Muscle layer of duodenum (tissue), 2 donors: Measurements from ENCODE around the gene C1QL1.

ENCODE experiments used
- H3K27ac ChIP-seq: one replicate; pipeline ENCODE4 v1.7.0; 2013; ENCODE audit warnings: mild to moderate bottlenecking, low read length
- H3K27me3 ChIP-seq: one replicate; pipeline ENCODE4 v1.7.0; 2013; ENCODE audit warnings: low read depth, mild to moderate bottlenecking, control low read depth, low read length
- H3K36me3 ChIP-seq, 2 donors: one replicate each; pipeline ENCODE4 v1.7.0; 2013; ENCODE audit warnings: low read length in 2 of 2, control low read depth in 1 of 2, mild to moderate bottlenecking in 1 of 2; ENCODE audit not compliant: insufficient read depth in 2 of 2, control insufficient read depth in 1 of 2
- H3K4me1 ChIP-seq, 2 donors: one replicate each; pipeline ENCODE4 v1.7.0; 2013; ENCODE audit warnings: low read length in 2 of 2, mild to moderate bottlenecking in 2 of 2, control low read depth in 1 of 2, moderate library complexity in 1 of 2; ENCODE audit not compliant: insufficient read depth in 2 of 2, control insufficient read depth in 1 of 2
- H3K4me3 ChIP-seq, 2 donors: one replicate each; pipeline ENCODE4 v1.7.0; 2013; ENCODE audit warnings: low read length in 2 of 2, low read depth in 1 of 2, mild to moderate bottlenecking in 1 of 2
- H3K9me3 ChIP-seq, 2 donors: one replicate each; pipeline ENCODE4 v1.7.0; 2013; ENCODE audit warnings: low read length in 2 of 2, control low read depth in 1 of 2, mild to moderate bottlenecking in 1 of 2; ENCODE audit not compliant: control insufficient read depth in 1 of 2
- donor health status: healthy.

Gene C1QL1

GRCh38 chr17:44988044-44988942, 20.2 kb upstream of the C1QL1 start:
- Histone ChIP-seq H3K36me3 (no peaks in the 10 kb centered on the region), H3K27ac (no peak overlapping the region), H3K9me3 (no peaks in the 10 kb centered on the region), H3K27me3 (peaks cover 5% of the 10 kb centered on the region), H3K4me1 (no peaks in the 10 kb centered on the region), H3K4me3 (no peak overlapping the region)

GRCh38 chr17:44983563-44983962, 15.5 kb upstream of the C1QL1 start:
- no peak overlapping the region for H3K27ac ChIP-seq
- no peaks in the 10 kb centered on the region for H3K36me3 ChIP-seq
- H3K9me3 ChIP-seq, result no peaks in the 10 kb centered on the region
- H3K4me3 ChIP-seq, result no peak overlapping the region
- H3K4me1 ChIP-seq, result peaks cover 6 to 34% of the 10 kb centered on the region in 2 donors
- peaks cover 5% of the 10 kb centered on the region for H3K27me3 ChIP-seq

- H3K36me3 ChIP-seq, result no peaks in the 10 kb centered on the region
- H3K27ac ChIP-seq, result no peak overlapping the region
- peaks cover 13 to 48% of the 10 kb centered on the region in 2 donors for H3K4me1 ChIP-seq
- no peaks in the 10 kb centered on the region for H3K9me3 ChIP-seq
- H3K27me3 ChIP-seq, result peaks cover 2% of the 10 kb centered on the region
- H3K4me3 ChIP-seq, result no peak overlapping the region
Observed at GRCh38 chr17:44982113-44982702, 14.1 kb upstream of the C1QL1 start.

GRCh38 chr17:44981221-44981968, 13.3 kb upstream of the C1QL1 start:
- Histone ChIP-seq H3K36me3 (no peaks in the 10 kb centered on the region), H3K4me1 (peaks cover 13 to 56% of the 10 kb centered on the region in 2 donors), H3K9me3 (no peaks in the 10 kb centered on the region), H3K27ac (no peak overlapping the region), H3K27me3 (no peaks in the 10 kb centered on the region), H3K4me3 (peak overlapping the region in 1 of 2 donors; percentile 1)

GRCh38 chr17:44979426-44979995, 11.4 kb upstream of the C1QL1 start:
- H3K36me3 ChIP-seq, result no peaks in the 10 kb centered on the region
- H3K4me3 ChIP-seq, result no peak overlapping the region
- H3K27me3 ChIP-seq, result no peaks in the 10 kb centered on the region
- peaks cover 13 to 59% of the 10 kb centered on the region in 2 donors for H3K4me1 ChIP-seq
- H3K9me3 ChIP-seq, result no peaks in the 10 kb centered on the region
- no peak overlapping the region for H3K27ac ChIP-seq

GRCh38 chr17:44978807-44979206, 10.7 kb upstream of the C1QL1 start:
- no peak overlapping the region for H3K27ac ChIP-seq
- peaks cover 13 to 59% of the 10 kb centered on the region in 2 donors for H3K4me1 ChIP-seq
- H3K27me3 ChIP-seq, result no peaks in the 10 kb centered on the region

GRCh38 chr17:44977814-44978550, 9.9 kb upstream of the C1QL1 start:
- H3K27ac ChIP-seq, result no peak overlapping the region
- peaks cover 13 to 59% of the 10 kb centered on the region in 2 donors for H3K4me1 ChIP-seq
- no peaks in the 10 kb centered on the region for H3K9me3 ChIP-seq
- no peaks in the 10 kb centered on the region for H3K36me3 ChIP-seq
- H3K27me3 ChIP-seq, result no peaks in the 10 kb centered on the region
- H3K4me3 ChIP-seq, result no peak overlapping the region

More at GRCh38 chr17:44978807-44979206, 10.7 kb upstream of the C1QL1 start:
- Histone ChIP-seq H3K36me3 (no peaks in the 10 kb centered on the region), H3K9me3 (no peaks in the 10 kb centered on the region), H3K4me3 (no peak overlapping the region)

- no peak overlapping the region for H3K27ac ChIP-seq
- H3K9me3 ChIP-seq, result no peaks in the 10 kb centered on the region
- H3K4me1 ChIP-seq, result peaks cover 13 to 59% of the 10 kb centered on the region in 2 donors
- no peaks in the 10 kb centered on the region for H3K36me3 ChIP-seq
- H3K4me3 ChIP-seq, result no peak overlapping the region
- peaks cover 2% of the 10 kb centered on the region for H3K27me3 ChIP-seq
Observed at GRCh38 chr17:44977065-44977464, 9.0 kb upstream of the C1QL1 start.

GRCh38 chr17:44976206-44976605, 8.1 kb upstream of the C1QL1 start:
- H3K4me1 ChIP-seq, result peaks cover 9 to 52% of the 10 kb centered on the region in 2 donors
- peaks cover 4% of the 10 kb centered on the region for H3K27me3 ChIP-seq
- no peak overlapping the region for H3K27ac ChIP-seq
- H3K9me3 ChIP-seq, result no peaks in the 10 kb centered on the region
- no peak overlapping the region for H3K4me3 ChIP-seq
- H3K36me3 ChIP-seq, result no peaks in the 10 kb centered on the region

GRCh38 chr17:44972953-44973352, 4.8 kb upstream of the C1QL1 start:
- no peaks in the 10 kb centered on the region for H3K9me3 ChIP-seq
- H3K27ac ChIP-seq, result no peak overlapping the region
- H3K36me3 ChIP-seq, result no peaks in the 10 kb centered on the region
- H3K4me1 ChIP-seq, result peaks cover 5 to 35% of the 10 kb centered on the region in 2 donors
- H3K4me3 ChIP-seq, result no peak overlapping the region
- peaks cover 27% of the 10 kb centered on the region for H3K27me3 ChIP-seq
